ENCODE data around the gene SUPT4H1. TPM values are rescaled to one million over a fixed set of nuclear protein-coding genes. Genes with fewer than 3 reads are reported as not detected.

Gene SUPT4H1
- total and polyA plus RNA-seq, 2 of the 4 experiments (the other 2 are of a cell fraction), result 51.6 to 129 TPM

GRCh38 chr17:58307468-58308172 is 44.4 kb downstream of the SUPT4H1 start:
- BruUV-seq (replicated peaks), result no TSS peak
- H3K9me3 ChIP-seq (ENCODE audit: control insufficient read depth, insufficient read depth, low read length), result no peaks in the 10 kb centered on the region
- H3K9me1 ChIP-seq (ENCODE audit: insufficient read depth, low read length), result no peaks in the 10 kb centered on the region
- no peak overlapping the region for H4K8ac ChIP-seq (ENCODE audit: low read depth in 2 of 2, low read length in 2 of 2)
- H3K4me2 ChIP-seq (ENCODE audit: low read depth, low read length), result no peak overlapping the region
- in situ Hi-C loops (cut with MboI; ENCODE audit: low sequenced_read_pairs), result no loop called here
- no peak overlapping the region for H3K27ac ChIP-seq (ENCODE audit: insufficient read depth, low read length)
- H4K5ac ChIP-seq (ENCODE audit: low read depth, low read length), result no peak overlapping the region
- H2BK120ac ChIP-seq (ENCODE audit: low read depth, low read length), result no peak overlapping the region
- H3K79me1 ChIP-seq (ENCODE audit: low read depth in 1 of 2, low read length in 2 of 2), result no peaks in the 10 kb centered on the region
- H3K14ac ChIP-seq (replicated peaks; ENCODE audit: low read depth, low read length), result no peak overlapping the region
- peaks cover 2% of the 10 kb centered on the region; the same call in 1 of the 2 replicates for H3K27me3 ChIP-seq (ENCODE audit: control insufficient read depth, insufficient read depth, low read length)
- H3K18ac ChIP-seq (ENCODE audit: low read depth, low read length), result no peak overlapping the region
- no peak overlapping the region for H3K9ac ChIP-seq (ENCODE audit: low read depth, low read length)
- 70% methylated on average over 4 of the region's 20 CpGs; no CpG with 5 or more reads in 1 of the 2 experiments for WGBS, 2 experiments (ENCODE audit: extremely low coverage in 2 of 2, insufficient read length in 1 of 2)
- dilution Hi-C loops (cut with HindIII; ENCODE audit: low sequenced_read_pairs, unreplicated experiment), result no loop called here
- no peak overlapping the region for H3K4ac ChIP-seq (ENCODE audit: low read depth, low read length)
- no peak overlapping the region for H3K4me3 ChIP-seq (ENCODE audit: insufficient read depth, low read depth, low read length)
- no peaks in the 10 kb centered on the region for H3K4me1 ChIP-seq (ENCODE audit: control insufficient read depth, insufficient read depth, low read length)
- H2AK9ac ChIP-seq (replicated peaks; ENCODE audit: low read depth, low read length, poor library complexity), result no peak overlapping the region
- peak overlapping the region; percentile 14 for H2AFZ ChIP-seq (replicated peaks; ENCODE audit: low read length, poor library complexity)
- no peak for ATAC-seq (ENCODE audit: low read depth)
- ChIA-PET POLR2A (ENCODE audit: unreplicated experiment) (no interaction called here), CTCF (no interaction called here)
- H3K23ac ChIP-seq (ENCODE audit: low read depth, low read length), result no peak overlapping the region
- H4K20me1 ChIP-seq (ENCODE audit: insufficient read depth, low read length), result no peaks in the 10 kb centered on the region; the same call in 1 of the 2 replicates
- no peak overlapping the region for H3K56ac ChIP-seq (ENCODE audit: extremely low read depth, insufficient read depth, low read length)
- no peak overlapping the region for H2BK20ac ChIP-seq (ENCODE audit: low read depth, low read length)
- no peak overlapping the region for H4K91ac ChIP-seq (ENCODE audit: insufficient read depth, low read depth, low read length)
- no peak overlapping the region for H2AK5ac ChIP-seq (ENCODE audit: low read depth, low read length)
- DNase-seq, result no peak
- no peak for TF ChIP-seq SMC3 (IDR thresholded peaks at IDR 0.05; ENCODE audit: low read depth, low read length)
- TF ChIP-seq RAD21 (IDR thresholded peaks at IDR 0.05; ENCODE audit: low read length), result no peak
- no peak for TF ChIP-seq NFE2L2 (IDR thresholded peaks at IDR 0.05; ENCODE audit: low read depth, low read length)
- no peak for TF ChIP-seq BHLHE40 (IDR thresholded peaks at IDR 0.05; ENCODE audit: low read depth, low read length)
- TF ChIP-seq ELK1 (IDR thresholded peaks at IDR 0.05; ENCODE audit: borderline replicate concordance, low read depth, low read length), result no peak
- intact Hi-C loops (cut with micrococcal nuclease), result no loop called here
- H2BK15ac ChIP-seq (ENCODE audit: low read depth, low read length), result no peak overlapping the region
- H3K36me3 ChIP-seq (ENCODE audit: control insufficient read depth, insufficient read depth, low read length), result no peaks in the 10 kb centered on the region
- H2BK5ac ChIP-seq (ENCODE audit: low read depth, low read length, poor library complexity, severe bottlenecking), result no peak overlapping the region

All from IMR-90 (cell line).